Prostate gland (tissue), 2 donors: ENCODE measurements around the gene MAS1L. TPM values are rescaled to one million over a fixed set of nuclear protein-coding genes. Genes with fewer than 3 reads are reported as not detected.
"Not testable (repeated sequence)": the region's sequence is repeated elsewhere in the genome, so short reads cannot be mapped to it uniquely, and the experiment has no call there.

ENCODE experiments used
- DNase-seq: peaks from one replicate; pipeline ENCODE4 v3.0.0-alpha.2; 2019; ENCODE audit warnings: low spot score
- H3K27ac ChIP-seq, 2 donors: fragments of 200-600 bp; sonication (generic); 2 replicates each; pipeline ENCODE4 v1.5.1; 2017 to 2019
- H3K27me3 ChIP-seq: fragments of 200-600 bp; sonication (generic); replicated peaks from 2 replicates; pipeline ENCODE4 v1.5.1; 2019; ENCODE audit not compliant: insufficient read depth
- H3K36me3 ChIP-seq, 2 donors: fragments of 200-600 bp; sonication (generic); 1 replicate in 1 of 2; 2 replicates in 1 of 2; pipeline versions ENCODE4 v1.5.1 to v1.8.1; 2017 to 2019
- H3K4me1 ChIP-seq: fragments of 200-600 bp; sonication (generic); replicated peaks from 2 replicates; pipeline ENCODE4 v1.5.1; 2019
- H3K4me3 ChIP-seq, 2 donors: fragments of 200-600 bp; sonication (generic); 2 replicates each; pipeline ENCODE4 v1.5.1; 2017 to 2019
- H3K9me3 ChIP-seq: fragments of 200-600 bp; sonication (generic); 2 replicates; pipeline ENCODE4 v1.5.1; 2017
- CTCF ChIP-seq, 4 experiments: fragments of 200-600 bp in 2 of 4; fragments of 450-650 bp in 2 of 4; sonication (generic) in 2 of 4; IDR thresholded peaks; 1 replicate in 3 of 4; 2 replicates in 1 of 4; pipeline ENCODE4 v1.5.1; 2016 to 2019; ENCODE audit warnings: antibody characterized with exemption in 4 of 4, mild to moderate bottlenecking in 2 of 4, moderate library complexity in 2 of 4
- POLR2A ChIP-seq: fragments of 450-650 bp; IDR thresholded peaks from one replicate; pipeline ENCODE4 v1.6.1; 2016; ENCODE audit warnings: antibody characterized with exemption, mild to moderate bottlenecking
- POLR2AphosphoS5 ChIP-seq: sonication (generic); formaldehyde crosslinking; IDR thresholded peaks from one replicate; pipeline ENCODE4 v1.6.1; 2017; ENCODE audit warnings: antibody characterized with exemption
- WGBS: methylation state at CpG from one replicate; pipeline ENCODE4 v1.1.5; 2018; 5-methylcytosine and 5-hydroxymethylcytosine counted together
- intact Hi-C: fragments of 100-400 bp; cut with DNase I; formaldehyde crosslinking; loops from one replicate; pipeline ENCODE4 v1.14.2; 2022
- total RNA-seq, 2 donors: library from RNA; depleted of rRNA; stranded (reverse); fragments of >200 nt; gene quantifications; one replicate each; pipeline ENCODE4 v1.1.0, GENCODE V29; 2016

Gene MAS1L
- total RNA-seq, 2 donors from 2014 or later, result not detected

- H3K27me3 ChIP-seq, result no peaks in the 10 kb centered on the region
- TF ChIP-seq CTCF (IDR thresholded peaks at IDR 0.05), result no peak
- no peak for TF ChIP-seq POLR2A
- TF ChIP-seq POLR2AphosphoS5, result no peak
- no peaks in the 10 kb centered on the region for H3K36me3 ChIP-seq
- no peak for DNase-seq
- no peak within 1 kb of the TSS for H3K4me3 ChIP-seq
- no peaks in the 10 kb centered on the region for H3K4me1 ChIP-seq
- H3K27ac ChIP-seq, result no peak within 1 kb of the TSS
- intact Hi-C loops, result no loop called here
- H3K9me3 ChIP-seq, result no peaks in the 10 kb centered on the region
Measured at GRCh38 chr6:29439006-29439405, 48.8 kb downstream of the MAS1L start, which contains the start of gene OR10C1. Gene OR10C1, plus strand, starts transcription at chr6:29439306. Its CDS starts 710 bp downstream, at chr6:29440016.

GRCh38 chr6:29436730-29437129 lies 51.0 kb downstream of the MAS1L start:
- intact Hi-C loops, H3K27me3 ChIP-seq, H3K4me1 ChIP-seq, DNase-seq, H3K27ac ChIP-seq, H3K36me3 ChIP-seq, H3K9me3 ChIP-seq, H3K4me3 ChIP-seq: not testable (repeated sequence)
- WGBS, result 81% methylated on average over 18 of the region's 18 CpGs

Other genes with a start within 250 kb of the MAS1L start
- gene OR14J1, start 186.3 kb downstream of the MAS1L start, total RNA-seq, result under 1 TPM in 1 of 2 donors, not detected in 1; 0.40 TPM
- not detected for gene OR5V1, start 119.1 kb downstream of the MAS1L start, total RNA-seq
- gene OR12D3, start 112.7 kb downstream of the MAS1L start, total RNA-seq, result not detected
- not detected for gene OR12D2, start 92.3 kb downstream of the MAS1L start, total RNA-seq
- gene OR12D1, start 73.0 kb downstream of the MAS1L start, total RNA-seq, result not detected
- gene OR10C1, start 48.6 kb downstream of the MAS1L start, total RNA-seq, result not detected
- gene OR11A1, start 30.9 kb downstream of the MAS1L start, total RNA-seq, result under 1 TPM in 1 of 2 donors, not detected in 1; 0.23 TPM
- 1 to 10 TPM in 1 of 2 donors, not detected in 1; 1.1 TPM for gene OR2H1, start 30.8 kb downstream of the MAS1L start, total RNA-seq
- 10 to 100 TPM in 1 of 2 donors, 1 to 10 TPM in 1; 2.0 to 11.3 TPM for gene UBD, start 71.8 kb upstream of the MAS1L start, total RNA-seq
- gene OR2H2, start 97.2 kb upstream of the MAS1L start, total RNA-seq, result not detected
- 10 to 100 TPM; 19.4 to 30.7 TPM for gene GABBR1, start 145.2 kb upstream of the MAS1L start, total RNA-seq
- gene MOG, start 169.1 kb upstream of the MAS1L start, total RNA-seq, result not detected
- gene ZFP57, start 193.2 kb upstream of the MAS1L start, total RNA-seq, result 1 to 10 TPM in 1 of 2 donors, under 1 TPM in 1; 0.57 to 1.7 TPM
- 10 to 100 TPM; 34.0 to 62.1 TPM for gene HLA-F, start 235.5 kb upstream of the MAS1L start, total RNA-seq